Naive thymus-derived CD4-positive, alpha-beta T cell (primary cell): ENCODE data around the gene RPP30. TPM values are rescaled to one million over a fixed set of nuclear protein-coding genes. Genes with fewer than 3 reads are reported as not detected.

Experiments used
- ATAC-seq: fragments of 150-1000 bp; cut with Tn5 transposase; 2 replicates; pipeline ENCODE4 v1.10.0; 2021; ENCODE audit warnings: mild to moderate bottlenecking, moderate library complexity
- CTCF ChIA-PET: fragments of 350-600 bp; sonication (Branson Sonifier 250); formaldehyde crosslinking; loops from one replicate; lab custom pipeline; 2021; ENCODE audit warnings: antibody characterized with exemption; lab: Charles Lee
- POLR2A ChIA-PET: fragments of 350-600 bp; sonication (Branson Sonifier 250); formaldehyde crosslinking; loops from one replicate; lab custom pipeline; 2021; ENCODE audit warnings: antibody characterized with exemption, inconsistent platforms; lab: Charles Lee
- DNase-seq, 9 donors: peaks; one replicate each; pipeline versions ENCODE4 v3.0.0 to v3.0.0-alpha.2; 2020 to 2022; ENCODE audit warnings: mixed read lengths in 1 of 9
- H3K27ac ChIP-seq: one replicate; pipeline ENCODE4 v1.7.0; 2013; ENCODE audit warnings: mild to moderate bottlenecking, low read depth, low read length, moderate library complexity
- H3K27me3 ChIP-seq, 2 donors: one replicate each; pipeline ENCODE4 v1.7.0; 2013; ENCODE audit warnings: low read length in 2 of 2, mild to moderate bottlenecking in 2 of 2, moderate library complexity in 2 of 2; ENCODE audit not compliant: control insufficient read depth in 2 of 2, insufficient read depth in 2 of 2
- H3K36me3 ChIP-seq, 3 experiments: 1 replicate in 2 of 3; 2 replicates in 1 of 3; pipeline ENCODE4 v1.7.0; 2013; ENCODE audit warnings: low read length in 3 of 3, mild to moderate bottlenecking in 3 of 3, moderate library complexity in 1 of 3; ENCODE audit not compliant: insufficient read depth in 3 of 3, control insufficient read depth in 2 of 3
- H3K4me1 ChIP-seq, 2 donors: one replicate each; pipeline ENCODE4 v1.7.0; 2013; ENCODE audit warnings: low read length in 2 of 2, mild to moderate bottlenecking in 2 of 2, moderate library complexity in 1 of 2; ENCODE audit not compliant: control insufficient read depth in 2 of 2, insufficient read depth in 2 of 2
- H3K4me3 ChIP-seq: 2 replicates; pipeline ENCODE4 v1.7.0; 2013; ENCODE audit warnings: mild to moderate bottlenecking, low read length
- H3K9me3 ChIP-seq, 3 experiments: 1 replicate in 2 of 3; 2 replicates in 1 of 3; pipeline ENCODE4 v1.7.0; 2013; ENCODE audit warnings: low read length in 3 of 3; ENCODE audit not compliant: control insufficient read depth in 2 of 3
- H3K27ac Mint-ChIP-seq, 9 donors: one replicate each; pipeline ENCODE4 v1.8.0; 2020 to 2022; ENCODE audit warnings: mixed read lengths in 9 of 9, mild to moderate bottlenecking in 8 of 9, moderate library complexity in 5 of 9, inconsistent platforms in 2 of 9
- H3K27me3 Mint-ChIP-seq, 5 donors: one replicate each; pipeline ENCODE4 v1.8.0; 2021 to 2022; ENCODE audit warnings: mixed read lengths in 5 of 5, mild to moderate bottlenecking in 1 of 5
- H3K36me3 Mint-ChIP-seq, 5 donors: one replicate each; pipeline ENCODE4 v1.8.0; 2020 to 2022; ENCODE audit warnings: mixed read lengths in 5 of 5, mild to moderate bottlenecking in 3 of 5, inconsistent platforms in 1 of 5
- H3K4me1 Mint-ChIP-seq, 7 donors: one replicate each; pipeline ENCODE4 v1.8.0; 2020 to 2022; ENCODE audit warnings: mixed read lengths in 7 of 7, mild to moderate bottlenecking in 3 of 7, inconsistent platforms in 1 of 7
- H3K4me3 Mint-ChIP-seq, 10 donors: one replicate each; pipeline ENCODE4 v1.8.0; 2020 to 2022; ENCODE audit warnings: mild to moderate bottlenecking in 10 of 10, mixed read lengths in 10 of 10, moderate library complexity in 6 of 10, inconsistent platforms in 2 of 10
- H3K9me3 Mint-ChIP-seq, 11 donors: one replicate each; pipeline ENCODE4 v1.8.0; 2020 to 2022; ENCODE audit warnings: mixed read lengths in 11 of 11, mild to moderate bottlenecking in 4 of 11, inconsistent platforms in 1 of 11, moderate library complexity in 1 of 11
- intact Hi-C, 2 donors: fragments of 100-400 bp; cut with micrococcal nuclease; formaldehyde crosslinking; loops; one replicate each; pipeline ENCODE4 v1.15.1; 2023
- polyA plus RNA-seq, 2 donors: library from polyadenylated mRNA; unstranded; fragments of 300-500 nt; fragmentation: Illumina TruSeq; gene quantifications; one replicate each; pipeline ENCODE4 v1.2.3, GENCODE V29; 2021
- total RNA-seq, 6 experiments: library from RNA in 5 of 6; stranded (reverse) in 5 of 6; gene quantifications; 1 replicate in 5 of 6; 2 replicates in 1 of 6; pipeline ENCODE4 v1.2.3 and lab custom pipeline; 2021 to 2026

Gene RPP30
- total and polyA plus RNA-seq, 7 experiments from 2014 or later: 24.1 to 50.0 (median 38.1) TPM

- Histone ChIP-seq H3K9me3 (no peaks in the 10 kb centered on the region), H3K27ac (no peak overlapping the region), H3K27me3 (no peaks in the 10 kb centered on the region), H3K4me1 (peaks cover 0 to 4% of the 10 kb centered on the region in 2 donors), H3K4me3 (no peak overlapping the region), H3K36me3 (peaks cover 0 to 4% (median 0%) of the 10 kb centered on the region in 3 experiments)
- CTCF ChIA-PET: interaction anchor here (0.6 to 2.5 kb wide), 7 partner anchors 10 to 366 kb away, joined by 3 to 18 read pairs (median 5); no protein-coding TSS in a partner anchor
- POLR2A ChIA-PET: interaction anchor here (0.7 to 1.2 kb wide), 2 partner anchors 18 to 339 kb away, joined by 3 read pairs; no protein-coding TSS in a partner anchor
- Mint-ChIP-seq H3K27me3 (peaks cover 0 to 9% (median 0%) of the 10 kb centered on the region in 5 donors), H3K4me3 (peak overlapping the region in 1 of 10 donors; percentile 23), H3K4me1 (peaks cover 0 to 11% (median 4%) of the 10 kb centered on the region in 7 donors), H3K36me3 (peaks cover 0 to 26% (median 15%) of the 10 kb centered on the region in 5 donors), H3K27ac (peak overlapping the region in 2 of 9 donors; percentile 33 to 64), H3K9me3 (peaks cover 0 to 17% (median 0%) of the 10 kb centered on the region in 11 donors)
- intact Hi-C loops: loop anchor here (1.0 to 10.0 kb wide), 6 partner anchors 59 to 340 kb away; no protein-coding TSS in a partner anchor
- DNase-seq: peak in 8 of 9 donors; percentile 21 to 61 (median 52)
- peak; percentile 89 for ATAC-seq
These were observed 39.6 kb downstream of the RPP30 start for GRCh38 chr10:90911133-90912051.

- Mint-ChIP-seq H3K4me1 (peaks cover 0 to 11% (median 4%) of the 10 kb centered on the region in 7 donors), H3K4me3 (no peak overlapping the region), H3K27me3 (peaks cover 0 to 16% (median 4%) of the 10 kb centered on the region in 5 donors), H3K27ac (no peak overlapping the region), H3K9me3 (peaks cover 0 to 17% (median 0%) of the 10 kb centered on the region in 11 donors), H3K36me3 (peaks cover 0 to 18% (median 10%) of the 10 kb centered on the region in 5 donors)
- ChIA-PET CTCF (interaction anchor here (0.8 to 2.5 kb wide), 4 partner anchors 11 to 342 kb away, joined by 3 to 18 read pairs (median 5); no protein-coding TSS in a partner anchor), POLR2A (interaction anchor here (0.7 kb wide), 1 partner anchor 18 kb away, joined by 3 read pairs; no protein-coding TSS in a partner anchor)
- intact Hi-C loops: loop anchor here in 1 of 2 donors (10.0 kb wide), 1 partner anchor 173 kb away; no protein-coding TSS in a partner anchor
- no peak overlapping the region for H3K27ac ChIP-seq
- H3K9me3 ChIP-seq: no peaks in the 10 kb centered on the region
- H3K4me1 ChIP-seq: peaks cover 0 to 4% of the 10 kb centered on the region in 2 donors
- DNase-seq (no peak), ATAC-seq (no peak)
- H3K36me3 ChIP-seq: no peaks in the 10 kb centered on the region
- H3K4me3 ChIP-seq: no peak overlapping the region
- no peaks in the 10 kb centered on the region for H3K27me3 ChIP-seq
These were observed 40.4 kb downstream of the RPP30 start for GRCh38 chr10:90912174-90912573.

DNA sequence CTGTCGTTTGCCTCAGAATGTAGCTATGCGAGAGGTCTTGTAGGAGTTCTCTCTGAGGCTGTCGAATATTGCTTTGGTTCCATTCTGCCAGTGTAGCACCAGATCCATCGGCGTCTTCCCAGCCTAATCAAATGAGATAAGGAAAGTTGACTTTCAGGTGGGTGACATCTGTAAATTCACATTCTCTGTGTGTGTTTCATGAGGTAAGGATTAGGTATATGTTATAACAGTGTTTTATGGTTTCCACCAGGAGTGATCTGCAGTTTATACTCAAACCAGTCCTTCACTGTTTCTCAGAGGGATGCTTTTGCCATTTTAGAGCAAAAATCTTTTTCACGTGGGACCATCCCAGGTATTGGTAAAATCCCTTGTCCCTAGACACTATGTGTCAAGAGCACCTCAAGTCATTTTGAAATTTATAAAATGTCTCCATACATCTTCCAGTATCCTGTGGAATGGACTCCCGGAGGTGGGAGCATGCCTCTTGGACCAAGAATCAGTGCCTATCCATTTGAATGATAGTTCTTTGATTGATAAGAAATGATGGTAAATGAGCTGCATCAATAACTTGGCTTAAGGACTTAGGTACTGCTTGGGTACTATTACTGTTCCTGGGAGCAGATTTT is 41.2 kb downstream of the RPP30 start:
- ATAC-seq (no peak), DNase-seq (no peak)
- CTCF ChIA-PET: interaction anchor here (0.6 kb wide), 1 partner anchor 68 kb away, joined by 3 read pairs; no protein-coding TSS in a partner anchor
- peaks cover 0 to 4% of the 10 kb centered on the region in 2 donors for H3K4me1 ChIP-seq
- H3K27me3 ChIP-seq: no peaks in the 10 kb centered on the region
- no peaks in the 10 kb centered on the region for H3K36me3 ChIP-seq
- no peak overlapping the region for H3K27ac ChIP-seq
- peaks cover 0 to 21% (median 5%) of the 10 kb centered on the region in 5 donors for H3K27me3 Mint-ChIP-seq
- no peak overlapping the region for H3K4me3 Mint-ChIP-seq
- H3K9me3 ChIP-seq: no peaks in the 10 kb centered on the region
- no peak overlapping the region for H3K27ac Mint-ChIP-seq
- intact Hi-C loops: loop anchor here in 1 of 2 donors (10.0 kb wide), 1 partner anchor 172 kb away; no protein-coding TSS in a partner anchor
- peaks cover 0 to 10% (median 4%) of the 10 kb centered on the region in 5 donors for H3K36me3 Mint-ChIP-seq
- peaks cover 0 to 11% (median 4%) of the 10 kb centered on the region in 7 donors for H3K4me1 Mint-ChIP-seq
- POLR2A ChIA-PET: interaction anchor here (0.6 kb wide), 1 partner anchor 946 kb away, joined by 3 read pairs; no protein-coding TSS in a partner anchor
- H3K4me3 ChIP-seq: no peak overlapping the region
- peaks cover 0 to 17% (median 0%) of the 10 kb centered on the region in 11 donors for H3K9me3 Mint-ChIP-seq

GRCh38 chr10:90913774-90914420 is 42.1 kb downstream of the RPP30 start:
- ChIA-PET POLR2A (interaction anchor here (0.6 kb wide), 1 partner anchor 945 kb away, joined by 3 read pairs; no protein-coding TSS in a partner anchor), CTCF (interaction anchor here (0.6 kb wide), 1 partner anchor 67 kb away, joined by 3 read pairs; no protein-coding TSS in a partner anchor)
- Histone ChIP-seq H3K9me3 (no peaks in the 10 kb centered on the region), H3K27ac (no peak overlapping the region), H3K4me1 (peaks cover 0 to 4% of the 10 kb centered on the region in 2 donors), H3K27me3 (no peaks in the 10 kb centered on the region), H3K4me3 (no peak overlapping the region), H3K36me3 (no peaks in the 10 kb centered on the region)
- Mint-ChIP-seq H3K27ac (no peak overlapping the region), H3K4me3 (no peak overlapping the region), H3K4me1 (peaks cover 0 to 11% (median 4%) of the 10 kb centered on the region in 7 donors), H3K9me3 (peaks cover 0 to 14% (median 0%) of the 10 kb centered on the region in 11 donors), H3K27me3 (peaks cover 0 to 29% (median 5%) of the 10 kb centered on the region in 5 donors), H3K36me3 (peaks cover 0 to 2% (median 0%) of the 10 kb centered on the region in 5 donors)
- intact Hi-C loops: loop anchor here in 1 of 2 donors (10.0 kb wide), 1 partner anchor 171 kb away; no protein-coding TSS in a partner anchor
- ATAC-seq (no peak), DNase-seq (no peak)

DNA sequence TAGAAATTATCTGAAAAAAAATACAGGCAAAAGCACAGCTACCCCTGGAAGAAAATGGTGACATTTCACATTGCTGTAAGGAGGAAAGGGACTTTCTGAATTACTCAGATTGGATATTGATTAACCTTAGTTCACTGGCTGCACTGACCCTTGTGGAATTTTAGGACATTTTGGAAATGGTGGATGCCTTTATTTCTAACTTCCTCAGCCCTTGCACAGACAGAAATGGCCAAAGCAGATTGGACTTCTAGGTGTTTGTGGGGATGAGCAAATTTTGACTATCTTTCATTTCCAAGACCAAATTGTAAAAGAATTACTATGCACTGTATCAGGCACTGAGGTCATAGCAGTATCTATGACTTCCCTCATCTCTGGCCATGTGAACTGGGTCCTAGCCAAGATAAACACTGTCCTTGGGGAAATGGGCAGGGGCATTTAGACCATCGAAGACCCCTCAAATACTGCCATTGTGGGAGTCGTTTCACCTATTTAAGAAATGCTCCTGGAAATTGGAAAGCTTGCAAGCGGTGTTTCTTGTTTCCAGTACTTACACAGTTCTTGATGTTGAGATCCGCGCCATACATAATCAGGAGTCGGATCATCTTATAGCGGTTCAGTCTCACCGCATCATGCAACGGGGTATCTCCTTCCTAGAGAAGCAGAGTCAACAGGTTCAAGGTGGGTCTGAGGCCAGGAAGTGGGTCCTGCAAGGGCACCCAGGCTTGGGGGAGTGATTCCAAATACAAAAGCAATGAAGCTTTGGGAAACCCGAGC is 43.4 kb downstream of the RPP30 start:
- peaks cover 0 to 7% (median 4%) of the 10 kb centered on the region in 7 donors for H3K4me1 Mint-ChIP-seq
- no peaks in the 10 kb centered on the region for H3K9me3 ChIP-seq
- H3K4me3 ChIP-seq: no peak overlapping the region
- peaks cover 0 to 4% of the 10 kb centered on the region in 2 donors for H3K4me1 ChIP-seq
- no peak overlapping the region for H3K27ac ChIP-seq
- no peaks in the 10 kb centered on the region for H3K36me3 Mint-ChIP-seq
- DNase-seq: no peak
- ChIA-PET POLR2A (no interaction called here), CTCF (no interaction called here)
- H3K36me3 ChIP-seq: no peaks in the 10 kb centered on the region
- ATAC-seq: no peak
- intact Hi-C loops: loop anchor here in 1 of 2 donors (10.0 kb wide), 1 partner anchor 170 kb away; no protein-coding TSS in a partner anchor
- H3K27me3 ChIP-seq: no peaks in the 10 kb centered on the region
- H3K9me3 Mint-ChIP-seq: peaks cover 0 to 4% (median 0%) of the 10 kb centered on the region in 11 donors
- no peak overlapping the region for H3K27ac Mint-ChIP-seq
- H3K27me3 Mint-ChIP-seq: peaks cover 0 to 41% (median 7%) of the 10 kb centered on the region in 5 donors
- no peak overlapping the region for H3K4me3 Mint-ChIP-seq
